Kidney glomerular epithelial cell (primary cell): Measurements from ENCODE around the gene ZYX.
A peak's percentile ranks its signal among the peaks of the same experiment; 100 is the strongest.
"Not testable (repeated sequence)": the region's sequence is repeated elsewhere in the genome, so short reads cannot be mapped to it uniquely, and the experiment has no call there.

Experiments
- DNase-seq: peaks from one replicate; lab custom pipeline; 2025; lab: John Stamatoyannopoulos, UW

Gene ZYX

DNA sequence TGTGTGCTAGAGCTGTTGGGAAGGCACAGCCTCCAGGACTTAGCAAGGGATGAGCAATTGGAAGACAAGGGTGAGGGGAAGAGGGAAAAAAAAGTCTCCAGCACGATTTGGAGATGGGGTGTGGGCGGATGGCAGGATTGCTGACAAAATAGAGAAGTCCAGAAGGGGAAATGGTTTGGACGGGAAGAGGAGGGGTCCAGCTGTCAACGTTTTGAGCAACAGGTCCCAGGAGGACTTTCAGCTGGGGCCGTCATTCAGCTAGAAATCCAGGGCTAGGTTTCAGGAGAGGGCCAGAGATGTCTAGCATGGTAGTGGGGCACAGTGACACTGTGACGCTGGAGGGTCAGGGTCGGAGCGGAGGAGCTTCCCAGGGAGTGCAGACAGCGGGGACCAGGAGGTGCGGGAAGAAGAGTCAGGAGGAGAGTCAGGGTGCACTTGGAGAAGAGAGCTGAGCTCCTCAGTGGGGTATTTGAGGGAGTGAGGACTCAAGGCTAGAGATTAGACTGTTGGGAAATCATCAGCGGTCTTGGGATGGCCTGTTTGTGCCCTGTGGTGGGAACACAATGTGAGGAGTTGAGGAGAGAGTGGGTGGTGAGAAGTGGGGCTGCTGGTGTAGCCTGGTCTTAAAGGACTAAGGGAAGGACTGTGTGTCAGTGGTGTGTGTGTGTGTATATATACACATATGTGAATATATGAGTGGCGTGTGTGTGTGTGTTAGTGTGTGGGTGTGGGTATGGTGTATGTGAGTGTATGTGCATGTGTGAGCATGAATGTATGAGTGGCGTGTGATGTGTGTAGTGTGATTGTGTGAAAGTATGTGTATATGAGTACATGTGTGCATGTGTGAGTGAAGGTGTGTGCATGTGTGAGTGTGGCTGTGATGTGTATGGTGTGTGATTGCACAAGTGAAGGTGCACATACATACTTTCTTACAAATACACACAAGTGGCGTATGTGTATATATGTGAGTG is 3.8 kb downstream of the ZYX start:
- no peak for DNase-seq

DNA sequence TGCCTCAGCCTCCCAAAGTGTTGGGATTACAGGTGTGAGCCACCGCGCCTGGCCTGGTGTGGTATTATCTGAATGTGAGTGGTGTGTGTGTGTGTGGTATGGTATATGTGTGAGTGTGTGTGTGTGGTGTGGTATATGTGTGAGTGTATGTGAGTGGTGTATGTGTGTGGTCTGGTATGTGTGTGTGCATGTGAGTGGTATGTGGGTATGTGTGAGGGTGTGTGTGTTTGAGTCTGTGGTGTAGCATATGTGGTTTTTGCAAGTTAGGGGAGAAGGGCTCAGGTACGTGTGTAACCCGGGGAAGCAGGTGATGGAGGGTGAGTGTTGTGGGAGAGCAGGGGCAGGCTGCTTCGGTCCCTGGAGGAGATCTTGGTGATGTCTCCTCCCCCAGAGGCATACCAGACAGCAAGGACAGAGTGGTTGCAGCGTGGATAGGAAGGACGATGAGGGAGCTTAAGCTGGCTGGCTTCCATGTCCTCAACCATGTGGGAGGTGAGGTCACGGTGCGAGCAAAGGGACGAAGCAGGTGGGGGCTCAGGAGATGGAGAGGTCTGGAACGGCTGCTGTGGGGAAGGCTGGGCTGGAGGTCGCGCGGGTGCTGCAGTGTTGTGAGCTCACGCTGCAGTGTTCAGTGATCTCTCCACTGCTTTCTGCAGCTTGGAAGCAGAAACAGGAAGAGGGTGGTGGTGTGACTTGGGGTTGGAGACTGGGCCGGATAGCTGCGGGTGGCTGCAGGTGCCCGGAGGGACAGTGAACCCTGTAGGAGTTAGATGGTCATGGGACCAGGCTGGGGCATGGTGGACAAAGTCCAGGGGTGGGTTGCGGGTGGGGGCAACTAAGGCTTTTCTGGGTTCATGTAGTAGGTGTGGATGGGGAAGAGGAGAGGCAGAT is 5.0 kb downstream of the ZYX start:
- DNase-seq: peak; percentile 29

DNA sequence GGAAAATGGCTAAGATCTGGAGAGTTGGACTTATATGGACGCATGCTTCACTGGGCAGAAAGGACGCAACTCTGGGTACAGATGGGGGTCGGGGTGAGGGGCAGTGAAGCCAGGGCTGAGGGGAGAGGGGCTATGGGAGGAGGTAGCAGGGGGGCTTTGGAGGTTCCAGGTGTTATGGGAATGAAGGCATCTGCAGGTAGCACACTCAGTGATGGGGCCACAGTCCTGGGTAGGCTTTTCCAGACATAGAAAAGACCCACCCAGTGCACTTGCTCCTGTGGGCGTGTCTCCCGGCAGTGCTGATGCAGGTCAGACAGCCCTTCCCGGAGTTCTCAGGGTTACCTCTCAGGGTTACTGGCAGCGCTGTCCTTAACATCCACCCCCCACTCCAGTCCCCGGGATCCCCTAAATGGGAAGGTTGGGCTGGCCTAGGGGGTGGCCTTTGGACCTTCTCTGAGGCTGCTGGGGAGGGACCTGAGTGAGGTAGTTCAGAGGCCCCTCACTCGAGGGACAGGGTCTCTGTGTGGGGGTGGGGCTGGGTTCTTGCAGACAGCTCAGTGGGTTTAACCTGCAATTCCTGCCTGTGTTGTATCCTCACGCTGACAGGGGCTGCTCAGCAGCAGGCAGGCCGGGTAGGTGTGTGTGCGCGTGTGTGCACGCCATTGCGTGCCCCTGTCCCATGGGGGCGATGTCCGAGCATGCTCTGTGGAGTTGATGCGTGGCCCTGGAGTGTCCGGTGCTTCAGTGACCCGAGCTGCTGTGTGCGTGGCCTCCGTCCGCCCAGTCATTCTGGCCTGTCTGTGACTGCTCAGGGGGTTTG is 6.2 kb downstream of the ZYX start:
- DNase-seq: no peak

DNA sequence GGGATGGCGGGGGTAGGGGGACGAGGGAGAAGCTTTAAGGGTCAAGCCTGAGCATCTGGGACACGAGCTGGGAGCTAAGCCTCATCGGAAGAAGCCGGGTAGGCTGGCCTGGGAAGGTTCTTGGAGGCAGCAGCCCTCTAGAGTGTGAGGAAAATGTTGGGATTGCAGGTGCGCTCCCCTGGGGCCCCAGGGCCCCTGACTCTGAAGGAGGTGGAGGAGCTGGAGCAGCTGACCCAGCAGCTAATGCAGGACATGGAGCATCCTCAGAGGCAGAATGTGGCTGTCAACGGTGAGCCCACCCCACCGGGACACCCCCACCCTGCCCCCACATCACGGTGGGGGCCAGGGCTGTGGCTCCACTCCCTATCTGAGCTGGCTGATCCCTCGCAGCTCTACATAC is 6.9 kb downstream of the ZYX start:
- DNase-seq: no peak

DNA sequence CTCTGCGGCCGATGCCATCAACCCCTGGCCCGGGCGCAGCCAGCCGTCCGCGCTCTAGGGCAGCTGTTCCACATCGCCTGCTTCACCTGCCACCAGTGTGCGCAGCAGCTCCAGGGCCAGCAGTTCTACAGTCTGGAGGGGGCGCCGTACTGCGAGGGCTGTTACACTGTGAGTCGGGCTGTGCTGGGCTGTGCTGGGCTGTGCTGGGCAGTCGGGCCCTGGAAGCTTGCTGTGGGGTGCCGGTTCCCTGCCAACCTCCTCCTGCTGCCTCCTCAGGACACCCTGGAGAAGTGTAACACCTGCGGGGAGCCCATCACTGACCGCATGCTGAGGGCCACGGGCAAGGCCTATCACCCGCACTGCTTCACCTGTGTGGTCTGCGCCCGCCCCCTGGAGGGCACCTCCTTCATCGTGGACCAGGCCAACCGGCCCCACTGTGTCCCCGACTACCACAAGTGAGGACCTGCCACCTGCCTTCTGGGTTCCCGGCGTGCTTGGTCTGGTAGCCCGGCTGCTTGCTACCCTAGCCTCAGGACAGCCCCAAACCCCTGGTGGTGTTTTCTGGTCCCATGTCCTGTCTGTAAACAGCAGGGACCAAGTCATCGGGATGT is 7.5 kb downstream of the ZYX start:
- no peak for DNase-seq

DNA sequence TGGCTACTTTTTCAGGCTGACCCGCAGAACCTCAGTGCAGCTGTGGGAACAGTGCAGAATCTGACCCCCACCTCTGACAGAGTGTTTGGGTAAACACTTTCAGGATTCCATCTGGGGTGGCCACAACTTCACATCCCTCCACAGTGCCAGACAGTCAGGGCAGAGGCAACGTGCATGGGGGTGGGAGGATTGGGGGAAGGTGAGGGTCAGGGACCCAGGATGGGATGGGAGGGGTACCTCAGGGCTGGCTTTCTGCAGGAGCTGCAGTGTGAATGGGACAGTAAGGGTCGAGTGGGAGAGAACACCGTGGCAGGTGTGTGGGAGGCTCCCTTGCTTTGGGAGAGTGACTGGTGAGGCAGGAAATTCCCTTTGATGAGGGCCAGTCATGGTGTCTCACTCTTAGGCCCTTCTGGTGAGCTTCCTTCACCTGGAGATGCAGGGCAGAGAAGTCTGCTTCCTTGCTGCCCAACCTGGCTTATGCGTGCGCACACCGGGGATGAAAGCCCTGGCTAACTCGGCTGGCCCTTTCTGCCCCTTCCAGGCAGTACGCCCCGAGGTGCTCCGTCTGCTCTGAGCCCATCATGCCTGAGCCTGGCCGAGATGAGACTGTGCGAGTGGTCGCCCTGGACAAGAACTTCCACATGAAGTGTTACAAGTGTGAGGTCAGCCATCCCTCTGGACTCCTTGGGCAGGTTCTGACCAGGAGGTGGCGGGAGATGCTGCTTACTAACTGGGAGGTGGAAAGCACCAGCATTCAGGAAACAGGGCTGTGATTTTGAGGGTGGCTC is 8.4 kb downstream of the ZYX start:
- no peak for DNase-seq

DNA sequence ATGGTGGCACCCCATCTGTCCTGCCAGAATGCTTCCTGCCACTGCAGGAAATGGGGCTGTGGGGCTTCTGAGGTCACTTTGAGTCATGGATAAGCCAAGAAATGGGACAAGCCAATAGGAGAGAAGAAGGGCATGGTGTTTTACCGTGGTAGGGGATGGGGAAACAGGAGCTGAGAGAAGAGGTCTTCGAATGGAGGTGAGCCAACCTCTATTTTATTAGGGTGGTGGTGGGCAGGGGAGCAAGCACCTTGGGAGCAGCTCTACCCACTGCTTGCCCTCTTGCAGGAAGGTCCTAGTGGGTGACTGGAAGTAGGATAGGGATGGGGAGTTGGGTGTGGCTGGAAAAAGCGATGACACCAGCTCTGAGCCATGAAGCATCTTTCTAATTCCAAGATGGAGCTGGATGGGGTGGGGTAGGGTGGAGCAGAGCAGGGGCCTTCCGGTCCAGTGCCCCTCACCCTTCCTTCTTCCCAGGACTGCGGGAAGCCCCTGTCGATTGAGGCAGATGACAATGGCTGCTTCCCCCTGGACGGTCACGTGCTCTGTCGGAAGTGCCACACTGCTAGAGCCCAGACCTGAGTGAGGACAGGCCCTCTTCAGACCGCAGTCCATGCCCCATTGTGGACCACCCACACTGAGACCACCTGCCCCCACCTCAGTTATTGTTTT is 9.1 kb downstream of the ZYX start:
- DNase-seq: no peak

DNA sequence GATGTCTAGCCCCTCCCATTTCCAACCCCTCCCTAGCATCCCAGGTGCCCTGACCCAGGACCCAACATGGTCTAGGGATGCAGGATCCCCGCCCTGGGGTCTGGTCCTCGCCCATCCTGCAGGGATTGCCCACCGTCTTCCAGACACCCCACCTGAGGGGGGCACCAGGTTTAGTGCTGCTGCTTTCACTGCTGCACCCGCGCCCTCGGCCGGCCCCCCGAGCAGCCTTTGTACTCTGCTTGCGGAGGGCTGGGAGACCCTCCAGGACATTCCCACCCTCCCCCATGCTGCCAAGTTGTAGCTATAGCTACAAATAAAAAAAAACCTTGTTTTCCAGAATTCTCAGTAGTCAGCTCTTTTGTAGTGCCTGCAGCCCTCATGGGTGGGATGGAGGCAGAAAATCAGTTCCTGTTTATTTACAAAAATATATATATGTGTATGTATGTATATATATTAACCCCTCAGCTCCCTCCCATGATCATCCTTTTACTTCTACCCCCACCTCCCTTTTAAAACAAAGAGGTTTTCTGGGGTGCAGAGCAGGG is 9.7 kb downstream of the ZYX start:
- no peak for DNase-seq

DNA sequence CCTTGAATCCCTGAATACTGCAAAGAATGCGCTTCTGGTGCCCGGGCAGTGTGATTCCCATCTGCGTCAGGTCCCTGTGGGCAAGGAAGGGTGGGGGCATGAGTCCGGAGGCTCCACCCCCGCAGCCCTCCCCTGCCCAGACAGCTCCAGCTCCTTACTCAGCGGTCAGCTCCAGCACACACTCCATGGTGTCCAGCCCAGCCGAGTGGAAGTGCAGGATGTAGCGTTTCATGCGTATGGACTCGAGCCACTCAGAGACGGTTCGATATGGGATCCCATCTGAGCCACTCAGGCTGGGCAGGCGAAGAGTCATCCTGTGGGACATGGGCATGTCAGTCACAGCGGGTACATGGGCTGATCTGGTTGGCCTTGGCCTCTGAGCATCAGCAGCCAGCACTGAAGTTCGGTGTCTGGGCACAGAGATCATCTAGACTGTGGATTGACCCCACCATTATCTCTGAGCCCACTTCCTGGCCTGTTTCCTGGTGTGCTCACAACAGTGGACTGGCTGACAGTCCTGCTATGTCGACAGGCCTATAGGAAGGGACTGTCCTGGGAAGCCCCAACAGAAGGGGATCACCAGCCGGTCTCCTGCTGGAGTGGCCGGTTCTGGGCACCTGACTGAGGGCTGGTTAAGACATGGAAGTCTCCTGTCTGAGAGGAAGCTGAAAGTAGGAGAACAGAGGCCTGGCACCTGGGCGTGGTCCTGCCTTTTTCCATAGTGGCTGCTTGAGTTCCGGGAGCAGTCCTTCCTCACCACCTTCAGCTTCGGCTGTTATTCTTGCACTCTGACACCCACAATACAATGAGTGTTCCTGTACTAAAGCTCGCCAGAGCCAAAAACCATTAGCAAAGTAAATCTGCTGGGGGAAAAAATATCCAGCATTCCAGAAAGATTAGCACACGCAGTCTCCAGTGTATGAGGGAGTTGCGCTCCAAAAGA is 10.6 kb downstream of the ZYX start:
- DNase-seq: peak; percentile 64

DNA sequence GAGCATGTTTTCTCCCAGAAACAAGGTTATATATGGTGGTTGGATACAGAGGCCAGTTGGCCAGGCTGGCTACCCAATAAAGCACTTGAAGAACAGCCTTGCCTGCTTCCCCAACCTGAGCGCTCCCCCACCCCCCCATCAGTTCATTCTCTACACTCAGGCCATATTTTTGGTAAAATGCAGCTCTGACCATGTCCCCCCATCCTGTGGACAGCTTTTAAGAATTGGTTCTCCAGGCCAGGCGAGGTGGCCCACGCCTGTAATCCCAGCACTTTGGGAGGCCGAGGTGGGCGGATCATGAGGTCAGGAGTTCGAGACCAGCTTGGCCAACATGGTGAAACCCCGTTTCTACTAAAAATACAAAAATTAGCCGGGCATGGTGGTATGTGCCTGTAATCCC is 11.3 kb downstream of the ZYX start:
- not testable (repeated sequence) for DNase-seq

DNA sequence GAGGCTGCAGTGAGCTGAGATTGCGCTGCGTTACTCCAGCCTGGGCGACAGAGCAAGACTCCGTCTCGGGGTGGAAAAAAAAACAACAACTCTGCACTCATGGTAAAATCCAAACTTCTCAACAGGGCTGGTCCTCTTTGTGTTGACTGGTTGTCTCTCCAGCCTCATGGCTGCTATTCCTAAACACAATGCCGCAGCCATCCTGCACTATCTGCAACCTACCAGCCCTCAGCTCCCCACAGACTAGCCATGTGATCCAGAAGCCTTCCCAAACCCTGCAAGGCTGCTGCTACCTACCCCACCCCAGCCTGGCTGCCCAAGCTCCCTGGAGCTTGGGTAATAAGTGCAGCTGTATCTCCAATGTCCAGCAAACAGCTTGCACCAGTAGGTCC is 11.7 kb downstream of the ZYX start:
- DNase-seq: no peak

DNA sequence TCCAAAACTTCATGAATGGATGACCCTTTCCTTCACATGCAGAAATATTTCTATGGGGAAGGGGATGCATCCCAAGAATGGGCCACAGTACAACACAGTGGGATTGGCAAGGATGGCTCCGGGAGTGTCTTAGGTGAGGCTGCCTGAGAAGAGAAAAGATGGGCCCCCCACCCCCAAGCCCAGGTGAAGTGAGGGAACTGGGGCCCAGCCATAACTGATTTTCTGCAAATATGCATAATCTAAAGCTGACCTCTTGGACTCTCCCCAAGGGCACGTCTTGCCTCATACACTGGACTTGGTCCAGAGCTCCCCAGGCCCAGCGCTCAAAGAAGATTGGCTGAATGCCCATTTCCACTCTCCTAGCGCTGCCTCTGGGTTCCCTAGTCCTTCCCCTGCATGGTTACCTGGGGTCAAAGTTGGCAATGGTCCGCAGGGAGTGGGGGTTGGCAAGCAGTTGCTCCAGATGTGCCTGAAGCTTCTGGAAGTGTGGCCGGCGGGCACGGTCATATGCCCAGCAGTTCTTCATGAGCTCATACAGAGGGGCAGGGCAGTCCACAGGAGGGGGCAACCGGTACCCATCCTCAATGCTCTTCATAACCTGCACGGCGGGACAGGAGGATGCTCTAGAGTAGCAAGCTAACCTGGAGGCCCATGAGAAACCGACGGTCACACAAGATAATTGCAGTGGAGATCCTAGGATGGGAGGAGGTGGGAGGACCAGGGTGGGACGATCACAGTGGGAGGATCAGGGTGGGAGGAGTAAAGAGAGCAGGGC is 12.3 kb downstream of the ZYX start:
- no peak for DNase-seq

DNA sequence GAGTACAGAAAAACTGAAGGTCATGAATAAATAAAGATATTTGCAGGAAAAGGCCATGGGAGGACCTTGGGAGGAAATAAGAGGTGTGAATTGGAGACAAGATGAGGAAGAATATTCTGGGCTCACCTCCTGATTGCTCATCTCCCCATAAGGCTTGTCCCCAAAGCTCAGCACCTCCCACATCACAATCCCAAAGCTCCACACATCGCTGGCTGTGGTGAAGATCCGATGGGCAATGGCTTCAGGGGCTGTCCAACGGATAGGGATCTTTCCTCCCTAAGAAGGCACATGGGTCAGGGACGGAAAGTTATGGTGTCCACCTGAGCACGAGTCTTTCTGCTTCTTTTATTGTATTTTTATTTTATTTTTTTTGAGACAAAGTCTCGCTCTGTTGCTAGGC is 12.9 kb downstream of the ZYX start:
- DNase-seq: no peak

DNA sequence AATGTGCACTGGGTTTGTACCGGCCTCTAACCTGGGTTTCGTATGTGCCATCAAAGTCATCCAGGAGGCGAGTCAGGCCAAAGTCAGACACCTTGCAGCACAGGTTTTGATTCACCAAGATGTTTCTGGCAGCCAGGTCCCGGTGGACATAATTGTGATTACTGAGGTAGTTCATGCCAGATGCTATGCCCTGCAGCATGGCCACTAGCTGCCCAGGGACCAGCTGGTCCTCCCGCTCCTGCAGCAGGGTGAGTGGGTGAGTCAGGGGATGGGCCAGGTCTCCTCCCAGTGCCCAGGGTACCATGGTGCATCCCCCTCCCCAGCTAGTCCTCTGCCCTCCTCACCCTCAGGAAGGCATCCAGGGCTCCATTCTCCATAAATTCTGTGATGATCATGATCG is 13.6 kb downstream of the ZYX start:
- DNase-seq: no peak

DNA sequence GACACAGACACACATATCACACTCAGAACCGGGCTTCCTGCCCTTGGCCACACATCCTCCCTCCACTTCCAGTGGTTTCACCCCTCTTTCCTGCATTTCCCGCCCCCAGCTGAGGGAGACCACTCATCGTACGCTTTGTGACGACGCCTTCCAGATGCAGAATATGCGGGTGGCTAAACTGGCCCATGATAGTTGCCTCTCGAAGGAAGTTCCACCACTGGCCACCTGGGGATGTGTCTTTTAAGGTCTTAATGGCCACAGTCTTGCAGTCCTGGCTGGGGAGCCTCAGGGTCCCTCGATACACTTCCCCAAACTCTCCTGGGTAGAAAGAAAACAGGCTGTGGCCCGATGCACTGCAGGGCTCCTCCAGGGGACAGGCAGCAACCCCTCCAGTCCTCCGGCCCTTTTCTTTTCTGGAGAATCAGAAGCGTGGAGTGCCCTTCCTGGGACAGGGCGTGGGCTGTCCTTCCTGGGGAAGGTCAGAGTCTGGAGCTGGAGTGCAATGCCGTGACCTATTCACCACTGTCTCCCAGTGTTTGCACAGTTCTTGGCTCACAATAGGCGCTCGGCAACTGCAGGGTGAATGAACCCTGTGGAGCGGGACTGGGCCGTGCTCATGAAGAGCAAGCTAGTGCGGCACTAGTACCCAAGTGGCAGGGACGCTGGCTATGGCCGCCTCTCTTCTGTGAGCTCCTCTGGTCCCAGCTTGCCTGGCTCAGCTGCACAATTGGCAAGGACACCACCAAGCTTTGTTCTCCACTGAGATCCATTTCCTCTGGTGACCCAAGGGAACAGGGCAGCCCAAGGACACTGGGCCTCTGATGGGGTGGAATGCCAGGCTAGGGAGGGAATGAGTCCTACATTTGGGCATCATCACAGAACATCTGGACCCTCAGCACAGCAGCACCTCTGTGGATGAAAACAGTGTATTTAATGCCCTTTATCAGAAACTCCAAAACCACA is 14.3 kb downstream of the ZYX start:
- DNase-seq: no peak

DNA sequence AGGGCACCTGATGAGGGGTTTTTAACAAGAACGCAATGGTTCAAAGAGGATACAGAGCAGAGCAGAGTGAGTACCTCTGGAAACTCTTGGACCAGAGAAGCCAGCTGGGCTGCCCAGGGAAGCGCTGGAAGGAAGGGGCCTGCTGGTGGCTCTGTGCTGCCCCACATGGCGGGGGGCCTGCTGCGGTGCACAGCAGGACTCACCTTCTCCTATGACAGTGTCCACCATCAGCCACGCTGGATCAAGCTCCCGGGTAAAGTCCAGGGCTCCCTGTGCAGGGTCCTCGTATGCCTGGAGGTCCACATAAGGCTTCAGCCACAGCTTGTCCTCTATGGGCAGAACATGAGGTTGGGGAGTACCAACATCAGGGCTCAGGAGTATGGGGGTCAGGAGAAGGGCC is 15.0 kb downstream of the ZYX start:
- no peak for DNase-seq
